Gastroesophageal sphincter (tissue), 4 donors: ENCODE results near the gene ARHGAP21. TPM values are rescaled to one million over a fixed set of nuclear protein-coding genes. Genes with fewer than 3 reads are reported as not detected.

ENCODE experiments used
- ATAC-seq: fragments of 150-250 bp; one replicate; pipeline ENCODE4 v1.9.1; 2016; ENCODE audit warnings: mild to moderate bottlenecking, moderate library complexity
- H3K27ac ChIP-seq, 4 donors: fragments of 200-600 bp; sonication (generic) in 3 of 4; 1 replicate in 3 of 4; 2 replicates in 1 of 4; pipeline ENCODE4 v1.5.1; 2016 to 2019
- H3K27me3 ChIP-seq: fragments of 200-600 bp; sonication (generic); one replicate; pipeline ENCODE4 v1.5.1; 2019
- H3K36me3 ChIP-seq, 2 donors: fragments of 200-600 bp; sonication (generic); one replicate each; pipeline ENCODE4 v1.5.1; 2019; ENCODE audit warnings: control low read depth in 1 of 2
- H3K4me1 ChIP-seq, 3 donors: fragments of 200-600 bp; sonication (generic); 1 replicate in 2 of 3; 2 replicates in 1 of 3; pipeline ENCODE4 v1.5.1; 2016 to 2019; ENCODE audit warnings: control low read depth in 2 of 3
- H3K4me3 ChIP-seq, 2 donors: fragments of 200-600 bp; sonication (generic); one replicate each; pipeline ENCODE4 v1.5.1; 2019; ENCODE audit warnings: mild to moderate bottlenecking in 1 of 2, moderate library complexity in 1 of 2
- H3K9me3 ChIP-seq, 3 donors: fragments of 200-600 bp; sonication (generic); one replicate each; pipeline ENCODE4 v1.5.1; 2017 to 2019; ENCODE audit warnings: control low read depth in 2 of 3
- EP300 ChIP-seq: sonication (generic); formaldehyde crosslinking; IDR thresholded peaks from one replicate; pipeline ENCODE4 v1.6.1; 2017; ENCODE audit warnings: antibody characterized with exemption, mild to moderate bottlenecking
- POLR2A ChIP-seq, 2 donors: fragments of 450-650 bp; IDR thresholded peaks; one replicate each; pipeline ENCODE4 v1.6.1; 2017; ENCODE audit warnings: antibody characterized with exemption in 2 of 2, mild to moderate bottlenecking in 2 of 2, moderate library complexity in 1 of 2
- POLR2AphosphoS5 ChIP-seq: sonication (generic); formaldehyde crosslinking; IDR thresholded peaks from one replicate; pipeline ENCODE4 v1.6.1; 2017; ENCODE audit warnings: antibody characterized with exemption
- WGBS, 2 donors: methylation state at CpG; one replicate each; pipeline ENCODE4 v1.1.5; 2018; ENCODE audit warnings: low coverage in 1 of 2; 5-methylcytosine and 5-hydroxymethylcytosine counted together
- total RNA-seq, 4 donors: library from RNA; depleted of rRNA; stranded (reverse); fragments of >200 nt; gene quantifications; one replicate each; pipeline ENCODE4 v1.1.0, GENCODE V29; 2016
- TF ChIP-seq, protein P1 (sequence below), 4 experiments: fragments of 200-600 bp in 2 of 4; fragments of 450-650 bp in 2 of 4; sonication (generic) in 1 of 4; IDR thresholded peaks; one replicate each; pipeline ENCODE4 v1.5.1; 2017 to 2019; ENCODE audit warnings: antibody characterized with exemption in 4 of 4, mild to moderate bottlenecking in 2 of 4, moderate library complexity in 2 of 4

Gene ARHGAP21
- total RNA-seq, 4 donors from 2014 or later = 55.3 to 76.7 (median 66.4) TPM

DNA sequence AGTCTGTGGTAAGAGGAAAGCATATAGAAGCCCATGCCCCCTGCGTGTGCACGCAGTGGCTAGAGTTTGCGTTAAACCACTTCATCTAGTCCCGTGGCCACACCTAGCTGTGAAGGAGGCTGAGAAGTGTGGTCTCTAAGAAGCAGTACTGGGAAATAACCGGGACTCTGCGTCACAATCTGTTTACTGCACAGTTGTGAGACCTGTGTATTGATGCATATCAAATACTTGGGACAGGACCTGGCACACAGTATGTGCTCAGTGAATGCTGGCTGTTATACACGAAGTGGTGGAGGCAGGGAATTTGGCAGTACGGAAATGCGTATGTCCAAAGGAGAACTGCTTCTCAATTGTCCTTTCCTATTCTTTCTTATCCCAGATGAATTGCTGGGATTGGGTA lies 149.5 kb downstream of the ARHGAP21 start:
- Histone ChIP-seq H3K4me3 (no peak overlapping the region), H3K9me3 (no peaks in the 10 kb centered on the region), H3K36me3 (no peaks in the 10 kb centered on the region), H3K4me1 (no peaks in the 10 kb centered on the region), H3K27me3 (peaks cover 10% of the 10 kb centered on the region), H3K27ac (no peak overlapping the region)
- TF ChIP-seq POLR2A (IDR thresholded peaks at IDR 0.05) (no peak), EP300 (no peak), POLR2AphosphoS5 (no peak)
- TF ChIP-seq, protein P1, sequence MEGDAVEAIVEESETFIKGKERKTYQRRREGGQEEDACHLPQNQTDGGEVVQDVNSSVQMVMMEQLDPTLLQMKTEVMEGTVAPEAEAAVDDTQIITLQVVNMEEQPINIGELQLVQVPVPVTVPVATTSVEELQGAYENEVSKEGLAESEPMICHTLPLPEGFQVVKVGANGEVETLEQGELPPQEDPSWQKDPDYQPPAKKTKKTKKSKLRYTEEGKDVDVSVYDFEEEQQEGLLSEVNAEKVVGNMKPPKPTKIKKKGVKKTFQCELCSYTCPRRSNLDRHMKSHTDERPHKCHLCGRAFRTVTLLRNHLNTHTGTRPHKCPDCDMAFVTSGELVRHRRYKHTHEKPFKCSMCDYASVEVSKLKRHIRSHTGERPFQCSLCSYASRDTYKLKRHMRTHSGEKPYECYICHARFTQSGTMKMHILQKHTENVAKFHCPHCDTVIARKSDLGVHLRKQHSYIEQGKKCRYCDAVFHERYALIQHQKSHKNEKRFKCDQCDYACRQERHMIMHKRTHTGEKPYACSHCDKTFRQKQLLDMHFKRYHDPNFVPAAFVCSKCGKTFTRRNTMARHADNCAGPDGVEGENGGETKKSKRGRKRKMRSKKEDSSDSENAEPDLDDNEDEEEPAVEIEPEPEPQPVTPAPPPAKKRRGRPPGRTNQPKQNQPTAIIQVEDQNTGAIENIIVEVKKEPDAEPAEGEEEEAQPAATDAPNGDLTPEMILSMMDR (IDR thresholded peaks at IDR 0.05) = no peak
- ATAC-seq = no peak
- 79 to 83% methylated on average over 7 to 9 of the region's 9 CpGs for WGBS, 2 donors

DNA sequence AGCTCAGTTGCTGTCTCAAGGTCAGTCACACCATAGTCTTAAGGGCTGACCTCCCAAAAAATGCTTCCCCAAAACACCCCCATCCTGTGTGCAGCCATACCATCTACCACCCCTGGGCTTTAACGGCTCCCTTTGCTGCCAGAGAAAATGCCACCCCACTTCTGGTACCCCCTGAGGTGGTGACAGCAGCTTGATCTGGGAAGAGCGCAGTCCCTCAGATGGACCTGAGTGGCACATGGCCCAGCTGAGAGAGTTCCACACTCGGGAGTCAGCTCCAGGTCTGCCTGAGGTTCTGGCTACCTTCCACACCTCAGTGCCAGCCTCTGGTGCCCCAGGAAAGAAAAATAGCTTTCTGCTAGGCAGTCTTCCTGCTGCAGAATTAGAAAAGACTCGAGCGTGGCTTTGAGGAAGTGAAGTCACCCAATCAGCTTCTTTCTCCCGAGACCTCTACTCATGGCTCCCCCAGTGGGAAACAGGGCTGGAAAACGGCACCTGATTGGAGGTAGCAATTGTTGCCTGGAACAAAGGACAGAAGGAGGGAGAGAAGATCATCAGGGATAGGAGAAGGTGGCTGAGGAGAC lies 151.7 kb downstream of the ARHGAP21 start:
- WGBS, 2 donors = 75 to 100% methylated on average over 2 of the region's 7 CpGs
- H3K4me3 ChIP-seq = no peak overlapping the region
- no peaks in the 10 kb centered on the region for H3K4me1 ChIP-seq
- H3K27ac ChIP-seq = no peak overlapping the region
- no peak for ATAC-seq
- TF ChIP-seq POLR2A (IDR thresholded peaks at IDR 0.05) (no peak), EP300 (no peak), POLR2AphosphoS5 (no peak)
- H3K27me3 ChIP-seq = peaks cover 12% of the 10 kb centered on the region
- no peaks in the 10 kb centered on the region for H3K9me3 ChIP-seq
- no peaks in the 10 kb centered on the region for H3K36me3 ChIP-seq

DNA sequence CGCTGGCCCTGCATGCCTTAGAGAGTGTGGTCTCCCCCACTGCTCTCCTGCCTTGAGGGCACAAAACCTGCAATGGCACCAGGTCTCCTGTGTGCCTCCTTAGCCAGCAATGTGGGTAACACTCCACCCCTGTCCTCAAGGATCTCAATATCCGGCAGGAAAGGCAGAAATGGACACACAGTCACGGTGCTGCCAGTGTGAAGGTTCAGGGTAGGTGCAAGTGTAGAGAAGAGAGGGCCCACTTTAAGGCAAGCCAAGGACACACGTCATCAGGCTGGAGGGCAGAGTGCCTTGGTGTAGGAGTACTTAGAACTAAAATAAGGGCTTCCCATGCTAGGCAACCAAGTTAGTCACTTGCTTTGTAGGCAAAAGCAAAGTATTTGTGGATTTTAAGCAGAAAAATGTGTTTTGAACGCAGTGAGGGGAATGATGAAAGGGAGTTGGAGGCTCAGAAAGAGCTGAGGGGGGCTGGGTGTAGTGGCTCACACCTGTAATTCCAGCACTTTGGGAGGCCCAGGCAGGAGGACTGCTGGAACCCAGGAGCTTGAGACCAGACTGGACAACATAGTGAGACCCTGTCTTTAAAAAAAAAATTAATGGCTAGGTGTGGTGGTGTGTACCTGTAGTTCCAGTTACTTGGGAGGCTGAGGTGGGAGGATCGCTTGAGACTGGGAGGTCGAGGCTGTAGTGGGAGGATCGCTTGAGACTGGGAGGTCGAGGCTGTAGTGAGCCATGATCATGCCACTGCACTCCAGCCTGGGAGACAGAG lies 152.8 kb downstream of the ARHGAP21 start:
- Histone ChIP-seq H3K36me3 (no peaks in the 10 kb centered on the region), H3K9me3 (no peaks in the 10 kb centered on the region), H3K27ac (no peak overlapping the region), H3K4me3 (no peak overlapping the region), H3K27me3 (peaks cover 12% of the 10 kb centered on the region), H3K4me1 (no peaks in the 10 kb centered on the region)
- no peak for ATAC-seq
- TF ChIP-seq POLR2A (IDR thresholded peaks at IDR 0.05) (no peak), POLR2AphosphoS5 (no peak), EP300 (no peak)
- TF ChIP-seq, protein P1 (IDR thresholded peaks at IDR 0.05) = no peak
- 82 to 85% methylated on average over 7 of the region's 9 CpGs for WGBS, 2 donors

DNA sequence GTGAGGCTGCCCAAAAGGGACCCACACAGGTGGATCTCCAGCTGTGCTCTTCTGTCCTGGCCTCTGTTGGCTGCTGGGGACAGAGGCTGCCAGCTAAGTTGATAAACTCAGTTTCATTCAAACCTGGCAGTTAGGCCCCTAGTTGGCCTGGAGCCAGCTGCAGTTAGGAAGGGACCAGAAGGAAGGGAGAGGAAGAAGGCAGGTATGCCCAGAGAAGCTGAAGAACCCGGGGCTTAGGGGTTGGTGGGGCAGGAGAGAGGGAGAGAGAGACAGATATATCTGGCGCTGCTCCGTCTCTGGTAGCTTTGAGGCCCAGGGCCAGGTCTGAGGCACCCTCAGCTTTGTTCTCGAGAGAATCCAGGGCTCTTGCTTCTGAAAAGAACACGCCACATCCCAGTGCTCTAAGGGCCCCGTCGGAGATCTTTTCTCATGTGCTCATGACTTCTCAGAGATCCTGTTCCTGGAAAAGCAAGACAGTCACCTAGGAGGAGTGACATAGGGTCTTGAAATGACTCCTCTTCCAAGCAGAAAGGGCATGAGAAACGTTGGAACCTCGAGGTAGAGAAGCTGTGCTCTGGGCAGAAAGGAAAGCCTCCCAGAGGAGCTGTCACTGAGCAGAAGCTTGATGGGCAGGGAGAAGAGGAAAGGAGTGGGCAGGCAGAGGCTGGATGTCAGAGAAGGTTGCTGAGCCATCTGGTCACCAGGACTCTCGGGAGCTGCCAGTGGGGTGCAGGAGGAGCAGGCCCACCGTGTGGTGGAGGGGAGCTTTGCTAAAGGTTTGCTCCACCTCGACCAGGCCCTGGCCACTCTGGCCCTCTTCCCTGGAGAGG lies 153.6 kb downstream of the ARHGAP21 start:
- TF ChIP-seq POLR2A (IDR thresholded peaks at IDR 0.05) (no peak), POLR2AphosphoS5 (no peak)
- H3K36me3 ChIP-seq = no peaks in the 10 kb centered on the region
- H3K4me3 ChIP-seq = no peak overlapping the region
- WGBS, 2 donors = 76 to 94% methylated on average over 7 of the region's 12 CpGs
- ATAC-seq = no peak
- H3K27me3 ChIP-seq = peaks cover 12% of the 10 kb centered on the region
- H3K27ac ChIP-seq = no peak overlapping the region
- H3K9me3 ChIP-seq = no peaks in the 10 kb centered on the region
- no peaks in the 10 kb centered on the region for H3K4me1 ChIP-seq

DNA sequence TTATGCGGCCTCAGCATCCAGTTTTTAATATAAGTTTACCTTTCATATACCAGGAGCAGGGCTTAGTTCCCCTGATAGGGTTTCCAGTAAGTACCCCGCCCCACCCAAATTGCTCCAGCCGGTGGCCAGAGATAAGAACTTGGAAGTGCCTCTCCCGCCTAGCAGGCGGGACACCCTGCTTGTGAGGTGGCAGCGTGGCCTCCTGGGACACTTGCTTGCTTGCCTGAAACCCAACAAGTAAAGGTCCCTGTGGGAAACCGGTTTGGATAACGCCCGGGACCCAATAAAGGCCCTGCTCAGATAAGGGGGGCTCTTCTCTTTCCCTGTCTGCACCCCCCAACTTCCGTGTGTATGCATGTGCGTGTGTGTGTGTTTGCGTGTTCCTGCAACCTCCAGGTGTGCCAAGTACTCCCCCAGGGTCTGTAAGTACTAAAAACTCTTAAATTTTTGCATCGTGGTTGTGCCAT lies 154.3 kb downstream of the ARHGAP21 start:
- no peaks in the 10 kb centered on the region for H3K9me3 ChIP-seq
- no peaks in the 10 kb centered on the region for H3K4me1 ChIP-seq
- no peak for ATAC-seq
- 85 to 100% methylated on average over 6 to 7 of the region's 13 CpGs for WGBS, 2 donors
- no peaks in the 10 kb centered on the region for H3K36me3 ChIP-seq
- no peak overlapping the region for H3K27ac ChIP-seq
- no peak overlapping the region for H3K4me3 ChIP-seq
- TF ChIP-seq POLR2A (IDR thresholded peaks at IDR 0.05) = no peak
- TF ChIP-seq, protein P1 (IDR thresholded peaks at IDR 0.05) = no peak
- TF ChIP-seq POLR2AphosphoS5 = no peak
- peaks cover 12% of the 10 kb centered on the region for H3K27me3 ChIP-seq
